HG03039 (cell line): Measurements from ENCODE around the gene ANP32B.
A peak's percentile ranks its signal among the peaks of the same experiment; 100 is the strongest.

Source experiments
- ATAC-seq: cut with Tn5 transposase; IDR thresholded peaks from one replicate; pipeline ENCODE4 v1.9.1; 2021; ENCODE audit warnings: mild to moderate bottlenecking, moderate library complexity; ENCODE audit not compliant: unreplicated experiment

ANP32B gene

GRCh38 chr9:98021306-98022040 lies 38.3 kb downstream of the ANP32B start:
- no peak for ATAC-seq

GRCh38 chr9:98022447-98022846 lies 39.3 kb downstream of the ANP32B start:
- no peak for ATAC-seq

- no peak for ATAC-seq
Measured at GRCh38 chr9:98024702-98025101, 41.6 kb downstream of the ANP32B start.

GRCh38 chr9:98031169-98031568 lies 48.0 kb downstream of the ANP32B start:
- ATAC-seq: no peak

DNA sequence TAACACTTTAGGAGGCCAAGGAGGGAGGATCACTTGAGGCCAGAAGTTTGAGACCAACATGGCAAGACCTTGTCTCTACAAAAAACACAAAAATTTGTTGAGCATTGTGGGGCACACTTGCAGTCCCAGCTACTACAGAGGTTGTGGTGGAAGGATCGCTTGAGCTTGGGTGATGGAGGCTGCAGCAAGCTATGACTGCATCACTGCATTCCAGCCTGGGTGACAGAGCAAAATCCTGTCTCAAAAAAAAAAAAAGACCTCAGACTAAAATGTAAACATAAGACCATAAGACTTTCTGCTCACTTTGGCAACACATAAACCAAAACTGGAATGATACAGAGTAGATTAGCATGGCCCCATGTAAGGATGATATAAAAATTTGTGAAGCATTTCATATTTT lies 48.8 kb downstream of the ANP32B start:
- ATAC-seq: no peak

GRCh38 chr9:98034593-98035546 lies 51.7 kb downstream of the ANP32B start:
- ATAC-seq: peak; percentile 44

- no peak for ATAC-seq
Measured at GRCh38 chr9:98037357-98037756, 54.2 kb downstream of the ANP32B start.

- ATAC-seq: no peak
Measured at GRCh38 chr9:98038958-98039357, 55.8 kb downstream of the ANP32B start.

GRCh38 chr9:98039607-98040017 lies 56.5 kb downstream of the ANP32B start:
- no peak for ATAC-seq

DNA sequence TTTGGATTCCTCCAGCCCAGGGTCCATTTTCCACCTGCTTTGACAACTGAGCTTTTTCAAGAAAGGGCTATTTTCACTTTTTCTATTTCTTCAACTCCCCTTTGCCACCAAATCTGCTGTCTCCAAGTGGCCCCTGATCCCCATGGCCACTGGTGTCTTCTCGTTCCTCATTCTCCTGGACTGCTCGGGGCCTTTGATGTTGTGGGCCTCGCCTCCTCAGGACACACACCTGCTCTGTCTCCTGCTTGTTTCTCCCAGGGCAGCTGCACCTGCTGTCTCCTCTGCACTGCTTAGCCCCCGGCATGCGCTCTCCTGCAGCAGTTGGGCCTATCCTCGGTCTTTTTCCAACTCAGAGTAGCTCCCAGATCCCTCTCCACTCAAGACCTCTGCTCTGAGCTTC lies 57.1 kb downstream of the ANP32B start:
- ATAC-seq: no peak

DNA sequence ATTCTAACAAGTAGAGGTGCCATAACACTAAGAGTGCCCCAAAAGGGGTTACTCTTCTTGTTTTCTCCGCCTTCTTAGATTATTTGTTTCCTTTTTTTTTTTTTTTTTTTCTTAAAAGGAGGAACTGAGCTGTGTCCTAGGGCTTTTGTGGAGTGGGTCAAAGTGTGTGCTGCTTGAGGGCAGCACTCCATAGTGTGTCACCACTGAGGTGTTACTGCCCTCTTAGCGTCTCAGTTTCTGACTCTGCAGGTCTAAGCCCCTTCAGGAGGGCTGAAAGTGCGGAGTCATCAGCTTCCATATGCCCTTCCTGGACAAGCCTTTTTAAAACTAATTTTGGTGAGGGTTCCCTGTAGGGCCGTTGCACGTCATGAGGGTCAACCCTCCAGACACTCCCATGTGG lies 60.8 kb downstream of the ANP32B start:
- ATAC-seq: no peak

- no peak for ATAC-seq
Measured at GRCh38 chr9:98045234-98046179, 62.4 kb downstream of the ANP32B start.

- ATAC-seq: no peak
Measured at GRCh38 chr9:98046180-98046543, 63.0 kb downstream of the ANP32B start.

GRCh38 chr9:98047002-98047401 lies 63.9 kb downstream of the ANP32B start:
- ATAC-seq: no peak

DNA sequence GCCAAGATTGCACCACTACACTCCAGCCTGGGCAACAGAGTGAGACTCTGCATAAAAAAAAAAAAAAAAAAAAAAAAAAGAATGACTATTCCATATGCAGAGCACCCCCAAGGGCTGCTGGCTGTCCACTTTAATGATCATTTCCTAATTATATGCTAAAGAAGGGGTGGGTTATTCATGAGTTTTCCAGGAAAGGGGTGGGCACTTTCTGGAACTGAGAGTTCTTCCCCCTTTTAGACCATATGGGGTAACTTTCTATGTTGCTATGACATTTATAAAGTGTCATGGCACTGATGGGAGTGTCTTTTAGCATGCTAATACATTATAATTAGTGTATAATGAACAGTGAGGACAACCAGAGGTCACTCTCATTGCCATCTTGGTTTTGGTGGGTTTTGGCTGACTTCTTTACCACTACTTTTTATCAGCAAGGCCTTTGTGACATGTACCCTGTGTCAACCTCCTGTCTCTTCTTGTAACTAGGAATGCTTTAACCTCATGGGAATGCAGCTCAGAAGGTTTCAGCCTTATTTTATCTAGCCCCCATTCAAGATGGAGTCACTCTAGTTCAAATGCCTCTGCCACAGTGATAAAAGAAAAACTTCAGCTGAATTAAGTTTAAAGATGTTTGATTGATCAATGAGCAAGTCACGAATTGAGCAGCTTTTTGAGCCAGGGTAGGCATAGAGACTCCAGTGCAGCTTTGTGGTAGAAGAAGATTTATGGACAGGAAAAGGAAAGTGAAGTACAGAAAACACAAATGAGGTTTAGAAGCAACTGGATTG lies 66.3 kb downstream of the ANP32B start:
- no peak for ATAC-seq

DNA sequence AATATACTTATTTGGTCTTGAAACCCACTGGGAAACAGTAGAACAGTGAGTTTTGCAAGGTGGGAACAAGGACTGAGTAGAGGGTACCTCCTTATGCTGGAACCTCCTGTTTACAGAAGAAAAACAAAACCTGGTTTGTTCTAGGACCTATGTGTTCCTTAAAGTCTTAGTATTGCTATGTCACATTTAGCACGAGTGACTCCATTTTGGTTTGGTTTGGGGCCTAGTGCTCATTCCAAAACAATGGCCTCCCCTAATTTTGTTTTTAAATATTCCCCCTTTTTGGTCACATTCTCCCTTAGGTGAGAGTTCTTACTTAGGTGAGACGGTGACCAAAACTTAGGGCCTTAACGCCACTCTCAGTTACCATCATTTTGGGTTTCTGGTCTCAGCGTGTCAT lies 67.2 kb downstream of the ANP32B start:
- no peak for ATAC-seq

DNA sequence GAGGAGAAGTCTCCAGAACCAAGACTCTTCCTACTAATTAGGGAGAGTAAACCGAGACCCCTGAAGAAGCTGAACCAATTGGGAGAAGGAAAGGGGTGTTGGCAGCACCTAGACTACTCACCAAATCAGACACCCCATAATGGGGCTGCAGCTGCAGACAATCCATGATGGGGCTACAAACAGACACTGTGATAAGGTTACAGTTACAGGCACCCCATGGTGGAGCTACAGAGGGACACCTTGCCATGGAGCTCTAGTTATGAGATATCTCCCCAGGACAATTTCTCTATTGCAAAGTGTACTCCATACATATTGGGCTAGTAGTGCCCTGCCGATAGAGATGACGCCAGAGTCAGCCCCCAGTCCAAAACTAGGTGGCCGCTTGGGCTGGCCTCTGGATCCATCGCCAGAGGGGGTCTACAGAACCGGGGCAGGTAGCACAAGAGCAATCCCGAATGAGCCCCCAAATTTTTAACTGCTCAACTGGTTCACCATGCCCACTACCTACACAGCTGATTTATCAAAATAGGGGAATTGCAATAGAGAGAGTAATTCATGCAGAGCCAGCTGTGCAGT lies 71.3 kb downstream of the ANP32B start:
- no peak for ATAC-seq

DNA sequence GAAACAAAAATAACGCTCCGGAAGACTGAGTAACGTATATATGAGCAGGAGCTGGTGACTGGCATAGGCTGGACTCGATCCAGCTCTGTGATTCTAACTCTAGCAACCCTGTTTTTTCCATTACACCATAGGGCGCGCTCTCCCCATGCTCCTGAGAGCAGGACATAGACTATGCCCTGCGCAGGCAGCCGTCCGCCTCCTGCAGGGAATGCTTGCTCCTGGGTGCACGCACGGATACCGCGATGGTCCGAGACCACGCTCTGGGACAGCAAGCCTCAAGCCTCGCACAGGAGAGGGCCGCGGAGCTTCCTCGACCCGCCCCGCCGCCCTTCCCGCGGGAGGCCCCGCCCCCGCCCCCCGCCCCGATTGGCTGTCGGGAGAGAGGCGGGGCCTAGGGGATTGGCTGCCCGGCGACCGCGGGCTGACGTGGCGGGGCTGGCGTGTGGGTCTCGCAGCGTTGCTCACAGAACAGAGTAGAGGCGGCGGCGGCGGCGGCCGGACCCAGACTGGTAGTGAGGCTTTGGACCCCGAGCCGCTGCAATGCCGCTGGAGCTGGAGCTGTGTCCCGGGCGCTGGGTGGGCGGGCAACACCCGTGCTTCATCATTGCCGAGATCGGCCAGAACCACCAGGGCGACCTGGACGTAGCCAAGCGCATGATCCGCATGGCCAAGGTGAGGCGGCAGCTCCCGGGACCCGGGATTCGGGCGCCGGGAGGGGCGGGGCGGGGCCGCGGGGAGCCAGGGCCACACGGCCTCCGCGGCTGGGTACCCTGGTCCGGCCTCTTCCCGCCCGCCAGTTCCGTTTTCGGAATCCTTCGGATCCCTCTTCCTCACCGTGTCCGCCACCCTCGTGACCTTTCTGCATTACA lies 73.4 kb downstream of the ANP32B start, which contains the start of gene NANS:
Gene NANS (plus strand): TSS at position 464 of the 869 bp plus-strand sequence. CDS start 77 bp downstream, at position 541.
- peak; percentile 93 for ATAC-seq
